Activated T-helper 1 cell treated with anti-CD3 and anti-CD28 coated beads, Interleukin-12 subunit alpha, Interleukin-12 subunit beta, Interleukin-2, Interleukin-4 antibody, amounts not matched to agents 30 ng/mL and 10 ng/mL and 1 ng/mL, durations not matched to agents 14 hours and 24 hours and 36 hours (primary cell): ENCODE data around the gene RAB40A. TPM values are rescaled to one million over a fixed set of nuclear protein-coding genes. Genes with fewer than 3 reads are reported as not detected.
"Not testable (repeated sequence)": the region's sequence is repeated elsewhere in the genome, so short reads cannot be mapped to it uniquely, and the experiment has no call there.

ENCODE experiments used
- DNase-seq: peaks from one replicate; pipeline ENCODE4 v3.0.0; 2021; ENCODE audit warnings: low spot score
- H3K27ac Mint-ChIP-seq: one replicate; pipeline ENCODE4 v1.8.0; 2021; ENCODE audit warnings: mild to moderate bottlenecking, mixed read lengths
- H3K27me3 Mint-ChIP-seq: one replicate; pipeline ENCODE4 v1.8.0; 2022; ENCODE audit warnings: mild to moderate bottlenecking, moderate library complexity, mixed read lengths; ENCODE audit not compliant: insufficient read depth
- H3K36me3 Mint-ChIP-seq: one replicate; pipeline ENCODE4 v1.8.0; 2021; ENCODE audit warnings: low read depth, mixed read lengths
- H3K4me1 Mint-ChIP-seq: one replicate; pipeline ENCODE4 v1.8.0; 2021; ENCODE audit warnings: low read depth, mixed read lengths
- H3K4me3 Mint-ChIP-seq: one replicate; pipeline ENCODE4 v1.8.0; 2021; ENCODE audit warnings: mild to moderate bottlenecking, moderate library complexity, mixed read lengths
- H3K9me3 Mint-ChIP-seq: one replicate; pipeline ENCODE4 v1.8.0; 2021; ENCODE audit warnings: mixed read lengths
- intact Hi-C: fragments of 100-400 bp; cut with micrococcal nuclease; formaldehyde crosslinking; loops from one replicate; pipeline ENCODE4 v1.15.1; 2024
- total RNA-seq: library from RNA; stranded (reverse); gene quantifications from 2 replicates; pipeline ENCODE4 v1.2.3, GENCODE V29; 2022

RAB40A gene
- total RNA-seq, 1 donor from 2014 or later, result 0.08 TPM

GRCh38 chrX:103475381-103475780, 43.9 kb downstream of the RAB40A start:
- no peak overlapping the region for H3K4me3 Mint-ChIP-seq
- no peak for DNase-seq
- no peak overlapping the region for H3K27ac Mint-ChIP-seq
- intact Hi-C loops, result no loop called here
- no peaks in the 10 kb centered on the region for H3K4me1 Mint-ChIP-seq
- H3K9me3 Mint-ChIP-seq, result no peaks in the 10 kb centered on the region
- no peaks in the 10 kb centered on the region for H3K36me3 Mint-ChIP-seq
- no peaks in the 10 kb centered on the region for H3K27me3 Mint-ChIP-seq

DNA sequence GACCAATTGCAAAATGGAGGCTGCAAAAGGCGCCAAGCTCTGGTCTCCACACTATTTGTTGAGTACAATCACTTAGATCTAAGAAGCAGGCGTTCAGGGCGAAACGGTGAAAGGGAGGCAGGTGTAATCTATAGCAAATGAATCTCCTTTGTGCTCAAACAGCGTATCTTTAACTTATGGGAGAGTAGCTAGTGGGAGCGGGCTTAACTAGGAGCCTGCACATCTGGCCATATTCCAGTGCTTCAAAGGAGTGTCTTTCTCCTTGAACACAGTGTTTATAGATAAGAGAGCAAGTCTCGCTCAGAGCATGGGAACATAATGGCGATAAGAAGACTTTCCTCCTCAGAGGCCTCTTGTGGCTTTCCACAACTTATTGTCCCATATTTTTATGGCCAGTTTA, 49.3 kb downstream of the RAB40A start:
- H3K4me1 Mint-ChIP-seq, H3K27ac Mint-ChIP-seq, H3K36me3 Mint-ChIP-seq, H3K9me3 Mint-ChIP-seq, DNase-seq, intact Hi-C loops, H3K4me3 Mint-ChIP-seq, H3K27me3 Mint-ChIP-seq: not testable (repeated sequence)

DNA sequence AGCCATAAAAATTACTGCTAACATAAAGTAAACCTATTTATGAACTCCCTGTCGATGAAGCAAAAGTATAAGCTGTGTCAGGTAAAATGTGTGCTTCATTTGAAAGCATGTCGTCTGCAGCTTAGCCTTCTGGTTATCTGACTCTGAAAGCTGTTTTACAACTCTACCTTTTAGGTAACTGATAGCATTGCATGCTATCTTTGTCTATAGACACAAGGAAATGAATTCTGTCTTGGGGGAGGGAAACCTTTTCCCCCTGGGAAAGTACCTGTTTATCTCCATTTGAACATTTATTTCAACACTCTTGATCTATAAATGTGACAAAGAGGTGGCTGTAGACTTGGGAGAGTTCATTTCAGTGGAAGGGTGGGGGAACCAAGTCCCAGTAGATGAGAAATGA, 51.4 kb downstream of the RAB40A start:
- H3K9me3 Mint-ChIP-seq, result no peaks in the 10 kb centered on the region
- intact Hi-C loops, result no loop called here
- DNase-seq, result no peak
- no peaks in the 10 kb centered on the region for H3K36me3 Mint-ChIP-seq
- no peak overlapping the region for H3K27ac Mint-ChIP-seq
- peaks cover 5% of the 10 kb centered on the region for H3K27me3 Mint-ChIP-seq
- H3K4me3 Mint-ChIP-seq, result no peak overlapping the region
- peaks cover 14% of the 10 kb centered on the region for H3K4me1 Mint-ChIP-seq

- Mint-ChIP-seq H3K9me3 (no peaks in the 10 kb centered on the region), H3K4me1 (peaks cover 18% of the 10 kb centered on the region), H3K27me3 (peaks cover 8% of the 10 kb centered on the region), H3K36me3 (no peaks in the 10 kb centered on the region), H3K27ac (no peak overlapping the region), H3K4me3 (no peak overlapping the region)
- intact Hi-C loops, result no loop called here
- DNase-seq, result no peak
Measured at GRCh38 chrX:103467156-103467555, 52.1 kb downstream of the RAB40A start.

DNA sequence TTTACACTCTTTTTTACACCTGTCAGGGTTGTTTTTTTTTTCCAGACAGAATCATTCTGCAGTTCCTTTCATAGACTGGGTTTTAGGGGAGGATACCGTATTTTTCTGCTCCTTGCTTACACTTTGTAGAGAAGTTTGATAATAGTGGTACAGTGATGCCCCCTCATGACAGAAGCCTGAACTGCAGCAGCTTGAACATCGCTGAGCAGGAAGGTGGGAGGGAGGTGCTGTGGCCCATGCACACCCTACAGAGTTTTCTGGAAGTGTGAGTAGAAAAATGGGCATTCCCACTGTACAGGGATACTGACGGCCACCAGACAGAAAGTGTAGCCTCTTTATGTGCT, 54.5 kb downstream of the RAB40A start:
- intact Hi-C loops, result loop anchor here (1.0 to 5.0 kb wide), 4 partner anchors 121 to 512 kb away; partner anchors contain the start of gene TCEAL8
- Mint-ChIP-seq H3K9me3 (no peaks in the 10 kb centered on the region), H3K4me1 (peaks cover 22% of the 10 kb centered on the region), H3K36me3 (no peaks in the 10 kb centered on the region), H3K27me3 (peaks cover 9% of the 10 kb centered on the region), H3K27ac (peak overlapping the region; percentile 58), H3K4me3 (peak overlapping the region; percentile 93)
- peak; percentile 55 for DNase-seq

GRCh38 chrX:103464072-103464773, 55.1 kb downstream of the RAB40A start:
- no peak for DNase-seq
- Mint-ChIP-seq H3K27me3 (peaks cover 9% of the 10 kb centered on the region), H3K36me3 (no peaks in the 10 kb centered on the region), H3K27ac (peak overlapping the region; percentile 58), H3K9me3 (no peaks in the 10 kb centered on the region), H3K4me1 (peaks cover 22% of the 10 kb centered on the region), H3K4me3 (peak overlapping the region; percentile 93)
- intact Hi-C loops, result loop anchor here (1.0 to 5.0 kb wide), 4 partner anchors 121 to 512 kb away; partner anchors contain the start of gene TCEAL8

GRCh38 chrX:103461156-103461555, 58.1 kb downstream of the RAB40A start:
- Mint-ChIP-seq H3K4me3 (no peak overlapping the region), H3K4me1 (peaks cover 22% of the 10 kb centered on the region), H3K36me3 (peaks cover 1% of the 10 kb centered on the region), H3K9me3 (no peaks in the 10 kb centered on the region), H3K27me3 (peaks cover 8% of the 10 kb centered on the region), H3K27ac (no peak overlapping the region)
- DNase-seq, result no peak
- intact Hi-C loops, result loop anchor here (5.0 kb wide), 1 partner anchor 509 kb away; no protein-coding TSS in a partner anchor

DNA sequence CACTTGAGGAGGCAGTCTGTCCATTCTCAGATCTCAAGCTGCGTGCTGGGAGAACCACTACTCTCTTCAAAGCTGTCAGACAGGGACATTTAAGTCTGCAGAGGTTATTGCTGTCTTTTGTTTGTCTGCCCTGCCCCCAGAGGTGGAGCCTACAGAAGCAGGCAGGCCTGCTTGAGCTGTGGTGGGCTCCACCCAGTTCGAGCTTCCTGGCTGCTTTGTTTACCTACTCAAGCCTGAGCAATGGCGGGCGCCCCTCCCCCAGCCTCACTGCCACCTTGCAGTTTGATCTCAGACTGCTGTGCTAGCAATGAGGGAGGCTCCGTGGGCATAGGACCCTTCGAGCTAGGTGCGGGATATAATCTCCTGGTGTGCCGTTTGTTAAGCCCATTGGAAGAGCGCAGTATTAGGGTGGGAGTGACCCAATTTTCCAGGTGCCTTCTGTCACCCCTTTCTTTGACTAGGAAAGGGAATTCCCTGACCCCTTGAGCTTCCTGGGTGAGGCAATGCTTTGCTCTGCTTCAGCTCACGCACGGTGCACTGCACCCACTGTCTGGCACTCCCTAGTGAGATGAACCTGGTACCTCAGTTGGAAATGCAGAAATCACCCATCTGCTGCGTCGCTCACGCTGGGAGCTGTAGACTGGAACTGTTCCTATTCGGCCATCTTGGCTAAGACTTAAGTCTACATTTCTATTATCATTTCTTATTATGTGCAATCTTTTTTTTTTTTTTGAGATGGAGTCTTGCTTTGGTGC, 59.1 kb downstream of the RAB40A start:
- peak; percentile 36 for DNase-seq
- intact Hi-C loops, result loop anchor here (5.0 kb wide), 1 partner anchor 508 kb away; no protein-coding TSS in a partner anchor

DNA sequence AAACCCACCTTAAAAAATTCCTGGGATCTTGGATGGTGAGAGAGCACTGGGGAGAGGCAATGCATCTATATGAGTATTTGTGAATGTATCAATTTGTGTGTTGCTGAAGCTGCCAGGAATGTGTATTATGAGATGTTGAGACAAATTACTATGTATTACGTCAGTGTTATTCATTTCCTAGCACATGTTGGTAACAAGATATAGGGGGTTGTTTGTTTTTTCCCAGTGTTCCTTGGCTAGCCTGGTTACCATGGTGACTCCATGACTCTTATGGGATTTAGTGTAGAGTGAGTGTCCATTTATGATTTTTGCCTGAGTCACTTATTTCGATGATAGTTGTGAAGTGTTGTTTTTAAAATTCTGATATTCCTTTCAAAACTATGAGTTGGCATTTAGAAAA, 65.6 kb downstream of the RAB40A start:
- Mint-ChIP-seq H3K36me3 (no peaks in the 10 kb centered on the region), H3K27me3 (no peaks in the 10 kb centered on the region), H3K4me3 (no peak overlapping the region), H3K27ac (no peak overlapping the region), H3K4me1 (no peaks in the 10 kb centered on the region), H3K9me3 (no peaks in the 10 kb centered on the region)
- DNase-seq, result no peak
- intact Hi-C loops, result no loop called here

More for the DNA sequence above, 59.1 kb downstream of the RAB40A start:
- H3K4me3 Mint-ChIP-seq, H3K27me3 Mint-ChIP-seq, H3K27ac Mint-ChIP-seq, H3K9me3 Mint-ChIP-seq, H3K36me3 Mint-ChIP-seq: not testable (repeated sequence)
- peaks cover 22% of the 10 kb centered on the region for H3K4me1 Mint-ChIP-seq

Other genes with a start within 250 kb of the RAB40A start
- gene TCEAL5, start 242.7 kb downstream of the RAB40A start, total RNA-seq, result not detected in 2 replicates
- gene BEX2, start 208.5 kb downstream of the RAB40A start, total RNA-seq, result 3.5 and 3.7 TPM in 2 replicates
- not detected in 2 replicates for gene TCEAL7, start 189.2 kb downstream of the RAB40A start, total RNA-seq
- 0.13 and 0.32 TPM in 2 replicates for gene TCEAL9, start 163.0 kb downstream of the RAB40A start, total RNA-seq
- gene BEX3, start 143.0 kb downstream of the RAB40A start, total RNA-seq, result 2.2 and 2.8 TPM in 2 replicates
- gene TCEAL4, start 66.0 kb upstream of the RAB40A start, total RNA-seq, result 3.2 and 4.1 TPM in 2 replicates
- gene TCEAL3, start 88.5 kb upstream of the RAB40A start, total RNA-seq, result 0.23 and 0.32 TPM in 2 replicates
- 2.6 and 3.5 TPM in 2 replicates for gene TCEAL1, start 109.5 kb upstream of the RAB40A start, total RNA-seq
- gene MORF4L2, start 167.2 kb upstream of the RAB40A start, total RNA-seq, result 225 and 229 TPM in 2 replicates
- not detected in 2 replicates for gene TMEM31, start 191.4 kb upstream of the RAB40A start, total RNA-seq